GM19238 (cell line): ENCODE measurements around the gene CACNA1H.

Experiments used
- DNase-seq: peaks from one replicate; pipeline ENCODE4 v3.0.0; 2011; ENCODE audit warnings: low spot score; ENCODE audit not compliant: insufficient read length

The CACNA1H gene

DNA sequence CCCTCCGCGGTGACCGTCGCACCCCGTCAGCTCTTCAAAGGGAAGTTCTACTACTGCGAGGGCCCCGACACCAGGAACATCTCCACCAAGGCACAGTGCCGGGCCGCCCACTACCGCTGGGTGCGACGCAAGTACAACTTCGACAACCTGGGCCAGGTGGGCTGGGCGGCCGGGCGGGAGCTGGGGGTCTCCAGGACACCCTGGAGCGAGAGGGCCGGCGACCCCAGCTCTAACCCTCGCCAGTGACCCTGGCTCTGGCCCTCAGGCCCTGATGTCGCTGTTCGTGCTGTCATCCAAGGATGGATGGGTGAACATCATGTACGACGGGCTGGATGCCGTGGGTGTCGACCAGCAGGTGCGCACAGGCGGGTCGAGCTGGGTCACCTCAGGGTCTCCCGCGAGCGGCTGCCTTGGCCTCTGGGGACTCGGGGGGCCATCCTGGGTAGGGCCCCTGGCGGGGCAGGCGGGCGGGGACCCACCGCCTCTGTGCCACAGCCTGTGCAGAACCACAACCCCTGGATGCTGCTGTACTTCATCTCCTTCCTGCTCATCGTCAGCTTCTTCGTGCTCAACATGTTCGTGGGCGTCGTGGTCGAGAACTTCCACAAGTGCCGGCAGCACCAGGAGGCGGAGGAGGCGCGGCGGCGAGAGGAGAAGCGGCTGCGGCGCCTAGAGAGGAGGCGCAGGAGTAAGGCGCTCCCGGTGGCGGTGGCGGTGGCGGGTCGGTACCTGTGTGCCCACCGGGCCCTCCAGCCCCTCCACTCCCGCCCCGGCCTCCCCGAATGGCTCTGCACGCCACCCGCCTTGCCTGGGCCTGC is 58.8 kb downstream of the CACNA1H start:
- no peak for DNase-seq

DNA sequence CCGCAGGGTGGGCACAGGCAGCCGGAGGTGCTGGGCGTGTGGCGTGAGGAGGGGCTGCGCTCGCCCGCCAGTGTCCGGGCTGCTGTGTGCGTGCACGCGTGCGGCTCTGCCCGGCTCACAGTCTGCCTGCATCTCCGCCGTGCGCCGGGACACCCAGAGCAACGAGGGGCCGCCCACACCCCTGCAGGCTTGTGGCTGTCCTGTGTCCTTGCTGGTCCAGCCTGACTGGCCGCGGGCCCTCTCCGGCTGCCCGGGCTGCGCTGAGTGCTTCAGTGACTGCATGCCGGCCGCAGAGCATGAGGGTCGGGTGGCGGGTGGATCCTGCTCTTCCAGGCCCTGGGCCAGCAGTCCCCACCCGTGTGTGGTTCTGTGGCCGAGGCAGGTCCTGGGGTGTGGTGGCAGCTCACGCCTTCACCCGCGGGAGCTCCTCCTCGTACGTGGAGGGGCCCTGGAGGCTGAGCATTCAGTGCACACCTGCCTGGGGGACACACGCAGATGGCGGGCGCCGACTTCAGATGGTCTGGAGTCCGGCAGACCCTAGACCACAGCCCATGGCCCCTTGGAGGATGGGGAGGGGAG is 59.8 kb downstream of the CACNA1H start:
- DNase-seq: no peak

GRCh38 chr16:1213231-1213630 is 60.3 kb downstream of the CACNA1H start:
- no peak for DNase-seq

GRCh38 chr16:1213796-1214372 is 61.0 kb downstream of the CACNA1H start:
- no peak for DNase-seq

- DNase-seq: no peak
Measured at GRCh38 chr16:1214719-1215118, 61.8 kb downstream of the CACNA1H start.

GRCh38 chr16:1215574-1216295 is 62.8 kb downstream of the CACNA1H start:
- DNase-seq: no peak

- DNase-seq: no peak
Measured at GRCh38 chr16:1216296-1216619, 63.4 kb downstream of the CACNA1H start.

GRCh38 chr16:1216681-1217400 is 63.9 kb downstream of the CACNA1H start:
- no peak for DNase-seq

GRCh38 chr16:1217526-1217925 is 64.6 kb downstream of the CACNA1H start:
- no peak for DNase-seq

- no peak for DNase-seq
Measured at GRCh38 chr16:1218061-1218929, 65.4 kb downstream of the CACNA1H start.

GRCh38 chr16:1218930-1219611 is 66.2 kb downstream of the CACNA1H start:
- DNase-seq: no peak

- DNase-seq: no peak
Measured at GRCh38 chr16:1220098-1220728, 67.3 kb downstream of the CACNA1H start.

DNA sequence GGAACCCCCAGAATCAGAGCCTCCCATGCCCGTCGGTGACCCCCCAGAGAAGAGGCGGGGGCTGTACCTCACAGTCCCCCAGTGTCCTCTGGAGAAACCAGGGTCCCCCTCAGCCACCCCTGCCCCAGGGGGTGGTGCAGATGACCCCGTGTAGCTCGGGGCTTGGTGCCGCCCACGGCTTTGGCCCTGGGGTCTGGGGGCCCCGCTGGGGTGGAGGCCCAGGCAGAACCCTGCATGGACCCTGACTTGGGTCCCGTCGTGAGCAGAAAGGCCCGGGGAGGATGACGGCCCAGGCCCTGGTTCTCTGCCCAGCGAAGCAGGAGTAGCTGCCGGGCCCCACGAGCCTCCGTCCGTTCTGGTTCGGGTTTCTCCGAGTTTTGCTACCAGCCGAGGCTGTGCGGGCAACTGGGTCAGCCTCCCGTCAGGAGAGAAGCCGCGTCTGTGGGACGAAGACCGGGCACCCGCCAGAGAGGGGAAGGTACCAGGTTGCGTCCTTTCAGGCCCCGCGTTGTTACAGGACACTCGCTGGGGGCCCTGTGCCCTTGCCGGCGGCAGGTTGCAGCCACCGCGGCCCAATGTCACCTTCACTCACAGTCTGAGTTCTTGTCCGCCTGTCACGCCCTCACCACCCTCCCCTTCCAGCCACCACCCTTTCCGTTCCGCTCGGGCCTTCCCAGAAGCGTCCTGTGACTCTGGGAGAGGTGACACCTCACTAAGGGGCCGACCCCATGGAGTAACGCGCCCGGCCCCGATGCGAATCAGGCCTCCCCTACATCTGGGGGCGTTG is 68.1 kb downstream of the CACNA1H start:
- DNase-seq: no peak

DNA sequence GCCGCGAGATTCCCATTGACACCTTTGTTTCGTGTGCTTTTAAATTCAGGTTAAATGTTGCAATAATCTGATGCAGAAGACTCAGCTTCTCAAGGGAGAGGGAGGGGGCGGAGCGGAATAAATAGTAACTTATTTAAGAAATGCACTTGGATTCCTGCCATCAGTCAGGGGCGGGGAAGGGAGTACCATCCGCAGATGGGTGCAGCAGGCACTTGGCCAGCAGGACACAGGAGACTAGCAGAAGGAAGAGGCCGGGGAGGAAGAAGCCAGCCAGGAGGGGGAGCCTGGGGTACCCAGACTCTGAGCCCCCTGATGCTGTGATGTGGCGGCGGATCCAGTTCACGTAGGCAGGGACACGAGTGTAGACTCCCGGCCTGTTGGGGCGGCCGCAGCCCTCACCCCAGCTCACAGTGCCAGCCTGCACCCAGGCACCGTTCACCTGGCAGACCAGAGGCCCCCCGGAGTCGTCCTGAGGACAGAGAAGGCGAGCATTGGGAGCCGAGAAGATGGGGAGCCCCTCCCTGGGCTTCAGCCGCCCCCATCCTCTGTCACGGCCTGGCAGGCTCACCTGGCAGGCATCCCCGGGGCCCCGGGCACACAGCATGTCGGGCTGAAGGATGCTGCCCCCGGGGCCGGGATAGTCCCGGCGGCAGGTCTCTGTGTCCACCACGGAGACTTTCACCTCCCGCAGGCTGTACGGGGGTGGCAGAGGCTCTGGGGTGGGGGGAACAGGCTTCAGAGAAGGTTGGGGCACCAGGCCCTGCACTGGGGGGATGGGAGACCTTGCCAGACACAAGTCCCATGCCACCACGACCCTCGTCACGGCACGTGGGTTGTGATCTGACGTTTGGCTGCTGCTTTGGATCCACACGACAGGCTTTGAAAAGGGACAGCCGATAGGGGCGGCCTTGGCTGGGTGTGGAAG is 69.0 kb downstream of the CACNA1H start:
- no peak for DNase-seq

DNA sequence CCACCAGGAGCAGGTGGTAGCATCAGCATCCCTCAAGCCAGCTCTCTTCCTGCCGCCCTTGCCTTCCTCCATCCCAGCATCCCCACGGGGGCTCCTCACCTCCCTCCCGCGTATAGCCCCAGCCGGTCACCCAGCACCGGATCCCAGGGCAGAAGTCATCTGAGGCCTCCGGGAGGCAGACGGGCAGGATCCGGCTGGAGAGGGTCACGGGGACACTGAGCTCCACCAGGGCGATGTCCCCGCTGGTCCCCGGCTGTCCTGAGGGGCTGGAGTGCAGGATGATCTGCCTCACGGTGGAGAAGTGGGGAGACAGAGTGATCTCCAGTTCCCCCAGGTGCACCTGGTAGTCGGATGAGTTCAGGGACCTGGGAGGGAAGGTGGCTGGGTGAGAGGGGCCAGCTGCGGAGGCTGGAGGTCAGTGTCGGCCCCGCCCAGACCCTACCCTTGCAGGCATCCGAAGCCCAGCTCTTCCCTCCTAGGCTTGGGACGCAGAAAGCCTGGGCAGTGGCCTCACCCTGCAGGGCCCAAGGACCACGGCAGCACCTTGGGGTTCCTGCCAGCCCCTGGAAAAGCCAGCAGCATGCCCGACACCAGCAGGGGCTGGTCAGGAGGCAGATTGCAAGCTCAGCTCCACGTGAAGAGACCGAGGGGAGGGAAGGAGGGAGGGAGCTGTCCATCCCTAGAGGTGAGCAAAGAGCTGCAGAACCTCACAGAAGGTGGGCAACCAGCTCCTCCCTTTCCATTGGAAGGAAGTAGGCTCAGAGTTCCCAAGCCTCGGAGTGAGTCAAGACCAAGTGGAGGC is 69.8 kb downstream of the CACNA1H start:
- no peak for DNase-seq

GRCh38 chr16:1223355-1224214 is 70.7 kb downstream of the CACNA1H start:
- no peak for DNase-seq
